Endothelial cell of umbilical vein (primary cell): ENCODE data around the gene NTF3.

Source experiments
- CTCF ChIP-seq, 2 donors: IDR thresholded peaks; 1 replicate in 1 of 2; 2 replicates in 1 of 2; pipeline ENCODE4 v1.5.1; 2011; ENCODE audit warnings: low read length in 2 of 2, mild to moderate bottlenecking in 2 of 2, moderate library complexity in 2 of 2, control low read depth in 1 of 2, inconsistent platforms in 1 of 2, low read depth in 1 of 2; ENCODE audit not compliant: insufficient read depth in 1 of 2; ENCODE audit errors: extremely low read depth in 1 of 2
- EZH2 ChIP-seq: IDR thresholded peaks from 2 replicates; pipeline ENCODE4 v1.6.1; 2012; ENCODE audit warnings: borderline replicate concordance, low read depth, mild to moderate bottlenecking, moderate library complexity, low read length, inconsistent platforms; ENCODE audit not compliant: severe bottlenecking
- JUN ChIP-seq: IDR thresholded peaks from 2 replicates; pipeline ENCODE4 v1.6.1; 2011; ENCODE audit warnings: borderline replicate concordance, low read depth; ENCODE audit not compliant: insufficient read length, insufficient read depth
- MAX ChIP-seq: IDR thresholded peaks from 2 replicates; pipeline ENCODE4 v1.6.1; 2011; ENCODE audit not compliant: insufficient read depth, insufficient read length
- POLR2A ChIP-seq: IDR thresholded peaks from 2 replicates; pipeline ENCODE4 v1.6.1; 2012; ENCODE audit warnings: low read depth, mild to moderate bottlenecking, control low read depth, low read length
- POLR2AphosphoS5 ChIP-seq: IDR thresholded peaks from 2 replicates; pipeline ENCODE4 v1.6.1; 2012; ENCODE audit warnings: low read depth, mild to moderate bottlenecking, control low read depth, low read length, moderate library complexity; ENCODE audit not compliant: insufficient read depth

- no peak for TF ChIP-seq CTCF (IDR thresholded peaks at IDR 0.05; ENCODE audit: extremely low read depth in 1 of 2, insufficient read depth in 1 of 2, low read depth in 1 of 2, low read length in 2 of 2)
- no peak for TF ChIP-seq JUN
- TF ChIP-seq POLR2AphosphoS5 = no peak
- no peak for TF ChIP-seq EZH2
- TF ChIP-seq MAX = no peak
- no peak for TF ChIP-seq POLR2A
These were observed 6.8 kb downstream of the NTF3 start for GRCh38 chr12:5438671-5439200.
